Stimulated activated CD8-positive, alpha-beta memory T cell treated with anti-CD3 and anti-CD28 coated beads, Interleukin-15, amount 100 ng/mL, for 1 hour (primary cell): ENCODE data around the gene SOX10.

Experiments used
- DNase-seq: peaks from one replicate; pipeline ENCODE4 v3.0.0-alpha.2; 2020; ENCODE audit warnings: low read depth

Gene SOX10

DNA sequence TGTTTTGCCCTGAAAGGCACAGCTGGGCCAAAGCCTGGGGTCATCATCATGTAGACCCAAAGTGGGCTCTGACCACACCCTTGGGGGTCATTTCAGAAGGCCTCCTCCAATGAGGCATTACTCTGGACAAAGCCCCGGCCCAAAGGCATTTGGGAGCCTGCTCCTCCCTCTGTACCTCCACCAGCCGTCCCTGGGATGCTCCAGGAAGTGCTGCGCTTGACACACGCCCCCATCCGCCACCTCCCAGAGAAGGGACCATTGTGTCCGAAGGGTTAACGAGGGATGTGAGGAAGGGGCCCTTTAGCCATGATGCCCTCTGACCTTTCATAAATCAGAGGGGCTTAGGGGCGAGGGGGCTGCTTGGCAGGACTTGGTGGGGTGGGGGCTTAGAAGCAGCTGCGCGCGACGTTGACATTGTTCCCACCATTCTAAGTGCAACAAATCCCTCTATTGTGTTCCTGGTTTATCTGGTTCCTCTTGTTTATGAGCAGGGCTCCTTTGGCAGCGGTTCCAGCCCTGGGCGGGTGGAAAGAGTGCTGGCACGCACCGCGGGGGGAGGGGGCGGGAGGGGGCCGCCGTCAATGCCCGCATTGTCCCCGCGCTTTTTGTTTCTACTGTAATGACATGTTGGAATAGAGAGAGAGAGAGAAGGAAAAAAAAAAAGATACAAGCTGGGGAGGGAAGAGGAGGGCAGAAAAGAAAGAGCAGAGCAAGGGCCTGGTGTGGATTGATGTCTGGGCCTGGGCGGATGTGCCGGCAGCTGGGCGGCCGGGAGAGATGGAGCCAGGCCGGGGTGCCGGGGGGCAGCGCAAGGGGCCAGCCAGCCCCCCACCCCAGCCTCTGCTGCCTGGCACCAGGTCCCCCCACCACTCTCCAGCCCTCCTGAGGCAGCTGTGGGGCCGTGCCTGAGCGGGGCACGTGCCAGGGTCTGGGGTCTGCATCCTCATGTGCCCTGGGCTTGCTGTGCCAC, 32.1 kb upstream of the SOX10 start:
- DNase-seq, result no peak

DNA sequence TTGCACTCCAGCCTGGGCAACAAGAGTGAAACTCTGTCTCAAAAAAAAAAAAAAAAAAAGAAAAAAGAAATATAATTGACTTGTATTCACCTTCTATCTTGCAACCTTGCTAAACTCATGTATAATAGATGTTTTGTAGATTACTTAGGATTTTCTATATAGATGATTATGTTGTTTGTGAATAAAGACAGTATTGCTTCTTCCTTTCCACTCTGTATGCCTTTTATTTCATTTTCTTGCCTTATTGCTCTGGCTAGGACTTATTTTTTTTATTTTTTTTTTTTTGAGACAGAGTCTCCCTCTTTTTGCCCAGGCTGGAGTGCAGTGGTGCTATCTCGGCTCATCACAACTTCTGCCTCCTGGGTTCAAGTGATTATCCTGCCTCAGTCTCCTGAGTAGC, 29.7 kb upstream of the SOX10 start:
- no peak for DNase-seq

DNA sequence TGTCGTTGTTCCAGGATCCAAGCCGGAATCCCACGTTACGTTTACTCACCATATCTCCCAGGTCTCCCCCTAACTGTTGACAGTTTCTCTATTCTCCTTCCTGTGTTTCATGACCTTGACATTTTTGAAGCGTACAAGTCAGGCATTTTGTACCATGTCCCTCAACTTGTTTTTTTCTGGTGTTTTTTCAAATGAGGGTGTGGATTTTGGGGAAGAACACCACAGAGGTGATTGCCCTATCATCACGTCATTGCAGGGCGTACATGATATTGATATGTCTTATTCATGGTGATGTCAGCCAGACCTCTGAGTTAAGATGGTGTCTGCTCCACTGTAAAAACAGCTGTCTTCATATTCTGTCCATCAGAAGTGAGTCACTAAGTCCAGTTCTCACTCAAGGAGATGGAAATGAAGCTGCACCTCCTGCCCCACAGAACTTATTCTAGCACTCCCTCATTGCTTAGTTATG, 28.3 kb upstream of the SOX10 start:
- DNase-seq, result no peak

DNA sequence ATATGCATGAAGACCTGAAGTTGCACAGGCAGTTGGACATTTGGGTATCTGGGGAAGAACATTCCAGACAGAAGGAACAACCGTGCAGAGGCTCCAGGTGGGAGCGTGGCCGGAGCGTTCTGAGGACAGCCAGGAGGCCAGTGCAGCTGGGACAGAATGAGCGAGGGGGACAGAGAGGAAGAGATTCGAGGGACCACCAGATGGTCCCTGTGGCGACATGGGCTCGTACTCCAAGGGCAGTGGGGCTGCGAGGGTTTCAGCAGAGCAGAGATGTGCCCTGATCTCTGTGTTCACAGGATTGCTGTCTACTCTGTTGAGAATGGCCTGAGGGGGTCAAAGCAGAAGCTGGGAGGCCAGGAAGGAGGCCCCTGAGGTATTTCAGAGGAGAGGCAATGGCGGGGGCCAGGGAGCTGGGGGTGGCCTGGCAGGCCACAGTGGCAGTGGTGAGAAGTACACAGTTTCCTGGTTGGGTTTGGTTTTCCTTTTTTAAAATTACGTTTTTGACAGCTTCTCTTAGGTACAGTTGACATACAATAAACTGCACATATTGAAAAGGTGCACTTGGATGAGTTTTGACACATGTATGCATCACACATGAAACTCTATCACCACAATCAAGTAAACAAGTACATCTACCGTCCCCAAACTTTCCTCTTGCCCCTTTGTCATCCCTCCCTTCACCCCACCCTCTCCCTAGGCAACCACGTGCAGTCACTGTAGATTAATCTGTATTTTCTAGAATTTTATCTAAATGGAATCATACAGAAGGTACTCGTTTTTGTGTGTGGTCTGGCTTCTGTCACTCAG, 24.8 kb upstream of the SOX10 start:
- DNase-seq, result no peak

DNA sequence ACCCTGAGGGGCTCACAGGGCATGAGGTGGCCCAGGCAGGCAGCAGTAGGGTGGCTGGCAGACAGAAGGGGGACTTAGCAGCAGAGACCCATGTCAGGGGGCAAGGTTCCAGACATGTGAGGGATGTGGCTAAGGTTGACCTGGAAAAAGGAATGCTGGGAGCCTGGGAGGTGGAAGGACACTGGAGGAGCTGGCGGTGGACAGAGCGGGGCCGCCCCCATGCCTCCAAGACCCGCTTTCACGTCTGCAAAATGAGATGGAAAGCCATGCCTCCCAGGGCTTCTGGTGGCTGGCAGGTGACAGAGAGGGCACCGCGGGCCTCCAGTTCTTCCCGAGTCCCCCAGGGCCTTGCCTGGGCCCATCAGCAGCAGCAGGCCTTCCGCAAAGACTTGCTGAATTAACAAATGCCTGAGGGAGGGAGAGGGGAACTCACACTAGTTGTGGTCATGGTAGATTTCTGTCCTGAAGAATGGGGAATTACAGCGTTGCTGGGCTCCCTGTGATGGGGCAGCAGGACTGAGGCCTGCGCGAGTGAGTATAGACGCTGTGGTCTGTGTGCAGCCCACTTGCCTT, 23.1 kb upstream of the SOX10 start:
- no peak for DNase-seq

- DNase-seq, result no peak
Observed at GRCh38 chr22:38006906-38007305, 22.6 kb upstream of the SOX10 start.

DNA sequence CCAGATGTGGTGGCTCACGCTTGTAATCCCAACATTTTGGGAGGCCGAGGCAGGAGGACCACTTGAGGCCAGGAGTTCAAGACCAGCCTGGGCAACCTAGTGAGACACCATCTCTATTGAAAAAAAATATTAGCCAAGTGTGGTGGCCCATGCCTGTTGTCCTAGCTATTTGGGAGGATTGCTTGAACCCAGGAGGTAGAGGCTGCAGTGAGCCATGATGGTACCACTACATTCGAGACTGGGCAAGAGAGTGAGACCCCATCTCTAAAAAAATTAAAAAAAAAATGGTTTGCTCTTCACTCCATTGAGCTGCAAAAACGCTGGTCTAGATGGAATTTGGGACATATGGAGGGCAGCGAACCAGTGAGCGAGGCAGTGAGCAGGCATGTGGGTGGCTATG, 21.6 kb upstream of the SOX10 start:
- DNase-seq, result no peak

DNA sequence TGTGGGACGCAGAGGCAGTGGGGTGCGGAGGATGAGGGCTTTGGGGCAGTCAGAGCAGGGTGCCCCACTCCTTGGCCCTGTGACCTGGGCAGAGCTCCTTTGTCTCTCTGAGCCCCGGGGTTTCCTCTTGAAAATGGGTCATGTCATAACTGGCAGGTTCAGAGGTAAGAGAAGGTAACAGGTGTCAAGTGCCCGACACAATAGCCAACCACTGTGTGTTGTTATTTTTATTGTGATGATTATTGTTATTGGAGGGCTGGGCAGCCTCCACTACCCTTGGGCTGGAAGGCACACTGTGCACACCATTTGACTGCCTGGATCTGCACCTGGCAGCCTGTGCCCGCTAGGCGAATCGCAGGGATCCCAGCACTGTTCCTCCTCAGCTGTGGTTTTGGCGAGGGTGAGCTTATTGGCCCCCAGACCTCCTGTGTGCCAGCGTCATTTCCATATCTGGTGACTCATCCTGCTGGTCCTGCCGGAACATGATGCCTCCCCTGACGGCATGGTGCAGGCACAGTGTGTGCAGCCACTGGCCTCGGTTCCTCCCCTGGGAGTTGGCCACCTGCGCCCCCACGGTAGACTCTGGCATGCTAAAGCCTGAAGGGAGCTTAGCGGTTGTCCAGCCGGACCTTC, 15.4 kb upstream of the SOX10 start:
- no peak for DNase-seq

DNA sequence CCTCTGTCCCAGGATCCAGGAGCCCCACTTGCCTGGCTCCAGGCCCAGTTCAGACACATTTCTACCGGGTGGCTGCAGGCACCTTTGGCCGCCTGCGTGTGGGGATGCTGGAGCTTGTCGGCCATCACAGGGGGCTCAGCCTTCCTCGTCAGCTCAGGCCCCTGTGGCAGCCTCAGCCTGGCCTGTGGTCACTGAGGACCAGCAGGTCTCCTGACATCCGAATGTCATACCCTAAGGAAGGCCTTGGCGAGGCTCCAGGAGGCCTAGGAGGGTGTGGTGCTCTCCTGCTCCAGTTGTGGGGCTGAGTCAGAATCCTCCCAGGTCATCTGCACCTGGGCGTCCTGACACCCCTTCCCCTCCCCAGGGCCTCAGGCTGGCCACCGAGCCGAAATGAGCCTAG, 14.9 kb upstream of the SOX10 start:
- no peak for DNase-seq

DNA sequence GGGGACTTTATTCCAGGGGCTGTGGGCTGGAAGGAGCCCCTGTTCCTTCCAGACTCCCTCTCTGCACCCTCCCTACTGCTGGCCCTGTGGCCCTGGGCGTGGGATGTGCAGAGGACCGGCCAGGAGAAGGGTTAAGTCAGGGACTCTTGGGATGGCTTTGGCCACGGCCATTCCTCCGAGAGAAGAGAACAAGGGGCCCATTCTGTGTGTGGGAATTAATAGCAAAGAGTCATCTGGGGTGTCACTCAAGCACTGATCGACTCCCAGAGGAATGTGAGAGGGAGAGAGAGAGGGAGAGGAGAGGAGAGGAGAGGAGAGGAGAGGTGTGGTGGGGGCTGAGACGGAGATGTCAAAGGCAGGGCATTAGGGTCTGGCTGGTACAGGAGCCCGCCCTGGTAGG, 14.2 kb upstream of the SOX10 start:
- no peak for DNase-seq

DNA sequence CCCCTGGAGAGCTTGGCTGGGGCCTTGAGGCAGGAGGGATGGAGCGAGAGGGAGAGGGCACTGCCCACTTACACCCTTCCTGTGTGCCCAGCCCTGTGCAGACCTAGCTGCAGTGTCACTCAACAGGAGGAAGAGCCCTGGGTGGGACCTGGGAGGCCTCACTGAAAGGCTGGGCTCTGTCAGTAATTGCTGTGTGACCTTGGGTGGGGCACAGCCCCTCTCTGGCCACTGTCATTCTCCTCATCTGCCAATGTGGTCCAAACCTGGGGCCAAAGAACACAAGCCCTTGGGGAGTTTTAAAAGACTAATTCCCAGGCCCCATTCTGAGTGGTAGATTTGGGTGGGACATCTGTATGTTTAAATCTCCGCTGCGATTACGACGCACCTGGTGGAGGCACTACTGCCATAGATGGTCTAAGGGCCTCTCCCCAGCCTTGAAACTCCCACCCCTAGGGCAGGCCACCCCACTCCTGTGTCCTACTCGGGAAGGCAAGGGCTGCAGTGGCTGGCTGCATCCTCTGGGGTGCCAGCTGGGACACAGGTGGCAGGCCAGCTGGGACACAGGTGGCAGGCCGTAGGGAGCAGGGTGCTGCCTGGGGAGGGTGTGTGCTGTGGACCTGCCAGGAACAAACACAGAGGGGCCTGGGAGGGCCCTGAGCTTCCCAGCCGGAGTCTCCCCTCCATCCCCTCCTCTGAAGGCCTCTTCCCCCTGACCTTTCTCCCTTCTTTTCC, 12.3 kb upstream of the SOX10 start:
- DNase-seq, result no peak

- DNase-seq, result no peak
Observed at GRCh38 chr22:37996079-37996478, 11.7 kb upstream of the SOX10 start.

- DNase-seq, result no peak
Observed at GRCh38 chr22:37995460-37995859, 11.1 kb upstream of the SOX10 start.

DNA sequence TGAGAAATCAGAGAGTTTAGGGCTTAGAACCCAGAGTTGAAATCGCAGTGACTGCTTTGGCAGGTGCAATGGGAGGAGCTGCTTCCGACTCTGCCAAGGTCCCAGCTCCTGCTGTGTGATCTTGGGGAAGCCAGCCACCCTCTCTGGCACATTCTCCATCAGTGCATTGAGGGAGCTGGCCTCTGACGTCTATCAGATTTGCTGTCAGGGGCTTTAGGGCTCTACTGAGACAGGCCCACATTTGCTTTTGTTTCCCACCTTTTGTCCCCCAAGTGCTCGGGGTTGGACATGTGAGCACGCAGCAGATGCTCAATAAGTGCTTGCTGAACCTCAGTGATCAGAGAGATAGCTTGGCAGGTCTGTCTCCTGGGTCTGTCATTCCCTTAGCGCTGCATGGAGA, 10.6 kb upstream of the SOX10 start:
- no peak for DNase-seq

- DNase-seq, result no peak
Observed at GRCh38 chr22:37994049-37994448, 9.7 kb upstream of the SOX10 start.

- no peak for DNase-seq
Observed at GRCh38 chr22:37991731-37992442, 7.5 kb upstream of the SOX10 start.

GRCh38 chr22:37990862-37991261, 6.5 kb upstream of the SOX10 start:
- no peak for DNase-seq

GRCh38 chr22:37990301-37990700, 5.9 kb upstream of the SOX10 start:
- no peak for DNase-seq

- no peak for DNase-seq
Observed at GRCh38 chr22:37989146-37990045, 5.0 kb upstream of the SOX10 start.

DNA sequence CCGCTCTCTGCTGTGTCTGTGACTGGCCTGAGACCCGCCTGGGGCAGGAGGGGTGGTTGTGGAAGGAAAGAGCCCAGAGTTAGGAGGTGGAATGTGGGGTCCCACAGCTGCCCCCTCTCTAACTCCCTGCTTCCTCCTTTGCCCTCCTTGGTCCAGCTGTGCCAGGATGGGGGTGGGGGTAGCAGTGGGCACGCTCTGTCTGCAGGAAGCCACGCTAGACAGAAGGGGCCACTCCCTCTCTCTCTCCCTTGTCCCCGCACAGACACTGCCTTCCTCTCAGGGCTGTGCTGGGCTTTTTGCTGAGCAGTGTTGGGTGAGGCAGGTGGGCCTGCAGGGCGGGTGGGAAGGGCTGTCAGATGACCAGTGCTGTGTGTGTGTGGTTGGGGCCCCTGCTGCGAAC, 2.0 kb upstream of the SOX10 start:
- no peak for DNase-seq
